Occipital lobe (tissue), 2 donors: ENCODE results near the gene KLHL29. TPM values are rescaled to one million over a fixed set of nuclear protein-coding genes. Genes with fewer than 3 reads are reported as not detected.

ENCODE experiments used
- DNase-seq: peaks from one replicate; lab custom pipeline; 2025; lab: John Stamatoyannopoulos, UW
- total RNA-seq: library from RNA; depleted of rRNA; stranded (reverse); fragments of >200 nt; gene quantifications from one replicate; pipeline ENCODE4 v1.2.3, GENCODE V29; 2014

The KLHL29 gene
- total RNA-seq, 1 donor from 2014 or later = 8.4 TPM

- no peak for DNase-seq
These were observed 144.7 kb downstream of the KLHL29 start for GRCh38 chr2:23529659-23530058.

DNA sequence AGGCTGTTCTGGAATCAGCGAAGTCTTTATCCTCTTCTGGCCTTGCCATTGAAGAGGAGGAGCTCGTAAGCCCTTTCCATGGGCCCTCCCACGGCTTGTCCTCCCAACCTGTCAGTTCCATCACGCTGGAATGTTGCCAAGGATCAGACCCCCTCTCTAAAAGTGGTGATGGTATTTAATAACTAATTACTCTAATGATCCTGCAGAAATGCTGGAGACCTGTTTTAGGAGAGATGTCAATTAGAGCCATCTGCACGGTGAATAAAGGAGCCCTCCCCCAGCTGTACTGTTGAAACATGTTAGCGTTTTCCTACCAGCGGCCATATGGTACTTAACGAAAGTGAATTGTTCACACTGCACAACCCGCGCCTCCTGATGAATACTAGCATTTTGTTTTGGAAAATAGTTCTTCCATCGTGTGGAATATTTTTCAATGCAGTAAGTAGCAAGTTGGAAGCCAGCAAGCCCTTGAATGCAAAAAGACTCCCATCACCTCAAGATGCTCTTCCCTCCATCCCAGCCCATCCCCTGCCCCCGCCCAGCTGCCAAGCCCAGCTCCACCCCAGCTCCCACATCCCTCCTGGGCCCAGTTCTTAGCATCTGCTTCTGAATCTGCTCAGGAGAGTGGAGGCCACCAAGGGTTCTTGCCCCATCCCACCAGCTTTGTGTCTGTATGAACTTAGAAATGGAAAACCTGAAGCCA is 145.4 kb downstream of the KLHL29 start:
- DNase-seq = no peak

DNA sequence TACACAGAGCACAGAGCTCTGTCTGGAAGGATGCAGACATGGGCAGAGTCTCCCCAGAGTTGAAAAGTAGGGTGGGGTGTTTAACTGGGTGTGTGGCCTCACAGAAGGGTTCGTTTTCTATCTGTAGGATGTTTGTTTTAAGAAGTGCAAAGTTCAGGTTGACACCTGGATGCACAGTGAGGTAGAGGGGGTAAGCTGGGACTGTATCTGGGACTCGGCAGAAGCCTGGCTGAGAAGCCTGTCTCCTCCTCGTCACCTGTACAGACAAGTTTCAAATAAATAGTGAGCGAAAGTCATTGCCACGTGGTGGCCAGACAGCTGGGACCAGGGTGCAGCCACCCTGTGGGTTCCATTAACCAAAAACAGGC is 145.9 kb downstream of the KLHL29 start:
- DNase-seq = no peak

DNA sequence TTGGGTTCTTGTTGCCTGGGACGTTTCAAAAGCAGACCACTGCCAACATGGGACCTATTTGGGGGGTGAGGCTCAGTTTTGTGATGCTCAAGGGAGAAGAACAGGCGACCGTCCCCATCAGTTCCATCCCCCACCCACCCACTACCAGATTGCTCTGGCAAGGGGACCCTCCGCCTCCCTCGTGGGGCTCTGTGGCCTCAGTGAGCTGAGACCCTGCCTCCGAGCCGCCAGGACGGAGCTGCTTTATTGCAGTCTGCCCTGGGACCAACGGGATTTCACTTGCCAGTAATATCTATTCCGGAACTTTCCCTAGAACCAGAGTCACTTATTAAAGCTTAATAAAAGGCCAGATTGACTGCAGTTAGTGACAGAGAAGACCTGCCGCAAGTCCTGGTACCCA is 146.3 kb downstream of the KLHL29 start:
- no peak for DNase-seq

GRCh38 chr2:23531881-23532280 is 146.9 kb downstream of the KLHL29 start:
- no peak for DNase-seq

- no peak for DNase-seq
These were observed 147.7 kb downstream of the KLHL29 start for GRCh38 chr2:23532391-23533337.

- DNase-seq = no peak
These were observed 148.3 kb downstream of the KLHL29 start for GRCh38 chr2:23533338-23533695.

- no peak for DNase-seq
These were observed 149.8 kb downstream of the KLHL29 start for GRCh38 chr2:23534771-23535170.

DNA sequence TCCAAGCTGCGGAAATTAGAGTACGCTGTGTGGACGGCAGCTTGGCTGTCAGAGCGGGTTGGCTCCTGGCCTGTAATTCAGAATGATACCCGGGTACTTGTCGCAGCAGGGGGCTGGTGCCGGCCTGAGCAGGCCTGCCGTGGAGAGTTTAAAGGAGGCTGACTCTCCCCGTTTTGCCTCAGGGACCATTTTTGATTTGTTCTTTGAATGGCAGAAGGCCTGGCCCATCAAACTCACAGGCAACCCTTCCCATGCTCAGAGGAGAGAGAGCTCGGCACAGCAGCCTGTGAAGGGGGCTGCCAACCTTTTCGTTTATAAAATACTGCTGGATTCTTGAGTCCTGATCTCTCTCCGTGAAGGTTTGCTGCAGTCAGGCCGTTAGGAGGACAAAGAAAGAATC is 151.3 kb downstream of the KLHL29 start:
- DNase-seq = no peak

GRCh38 chr2:23537991-23538390 is 153.0 kb downstream of the KLHL29 start:
- no peak for DNase-seq

- DNase-seq = no peak
These were observed 153.6 kb downstream of the KLHL29 start for GRCh38 chr2:23538566-23538965.

GRCh38 chr2:23540804-23541360 is 155.9 kb downstream of the KLHL29 start:
- no peak for DNase-seq

DNA sequence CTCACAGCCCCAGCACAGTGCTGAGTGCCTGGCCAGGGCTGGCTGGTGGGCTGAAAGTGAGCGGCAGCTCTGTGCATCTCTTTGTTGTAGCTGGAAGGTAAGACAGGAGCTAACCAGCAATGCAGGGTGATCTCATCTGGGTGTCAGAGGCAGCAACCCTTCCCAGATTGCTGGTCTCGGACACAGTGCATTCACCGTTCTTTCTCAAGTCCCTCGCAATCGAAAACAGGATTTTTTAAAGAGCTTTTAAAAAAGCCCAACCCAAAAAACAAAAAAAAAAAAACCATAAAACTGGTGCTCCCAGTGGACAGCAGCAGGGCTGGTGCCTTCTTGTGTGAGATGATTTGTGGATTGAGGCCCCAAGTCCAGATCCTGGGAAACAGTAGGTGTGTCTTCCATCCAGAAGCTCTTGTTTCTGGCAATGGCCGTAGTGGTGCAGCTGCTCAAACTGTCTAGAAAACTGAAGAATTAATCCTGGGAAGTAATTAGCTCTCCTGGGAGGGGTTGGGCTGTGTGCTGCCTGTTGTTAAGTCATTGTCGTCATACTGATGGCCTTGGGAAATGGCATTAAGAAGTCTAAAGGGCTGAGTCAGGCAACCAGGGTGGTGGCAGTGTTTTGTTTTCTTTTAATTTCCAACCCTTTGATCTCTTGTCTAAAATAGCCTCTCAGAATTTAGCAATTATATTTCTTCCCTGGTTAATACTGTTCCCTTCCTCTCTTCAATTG is 156.7 kb downstream of the KLHL29 start:
- no peak for DNase-seq

DNA sequence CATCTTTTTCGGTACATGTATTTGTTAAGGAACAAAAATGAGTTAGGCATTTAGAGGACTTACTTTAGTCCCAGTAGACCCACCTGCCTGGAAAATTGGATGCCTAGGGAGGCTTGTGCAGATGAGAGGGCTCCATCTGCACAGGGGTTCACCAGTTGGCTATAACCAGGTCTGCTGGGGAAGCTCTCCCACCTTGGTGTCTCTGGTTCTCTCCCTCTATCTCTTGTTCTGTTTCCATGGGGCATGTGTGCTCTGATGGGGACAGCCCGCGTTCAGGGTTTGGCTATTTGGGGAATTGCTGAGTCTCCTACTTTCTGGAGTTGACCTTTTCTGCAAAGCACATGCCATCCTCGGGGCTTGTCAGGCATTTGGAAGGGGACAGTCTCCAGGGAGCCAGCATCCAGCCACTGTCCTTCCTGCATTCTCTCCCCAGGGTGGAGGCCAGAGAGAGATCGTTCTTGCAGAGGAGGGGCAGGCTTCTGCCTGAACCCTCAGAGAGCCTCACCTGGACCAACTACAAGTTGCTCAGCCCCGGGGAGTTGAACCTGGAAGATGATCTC is 157.3 kb downstream of the KLHL29 start:
- DNase-seq = no peak

DNA sequence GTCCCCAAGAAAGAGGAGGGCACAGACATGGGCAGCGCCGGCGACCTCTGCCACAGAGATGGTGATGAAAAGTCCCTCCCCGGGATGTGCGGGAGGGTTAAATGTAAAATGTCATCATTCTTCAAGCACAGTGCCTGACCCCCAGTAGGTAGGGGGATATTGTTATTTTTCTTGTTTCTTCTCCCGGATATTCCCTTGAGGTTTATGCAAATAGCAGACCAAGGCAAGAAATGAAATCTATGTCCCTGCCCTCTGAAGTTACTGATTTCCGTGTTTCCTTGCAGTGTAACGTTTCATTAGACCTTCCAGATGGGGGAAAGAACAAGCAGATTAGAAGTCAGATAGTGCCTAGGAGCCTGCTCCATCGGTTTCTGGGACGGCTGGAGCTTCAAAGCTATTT is 158.3 kb downstream of the KLHL29 start:
- DNase-seq = no peak

DNA sequence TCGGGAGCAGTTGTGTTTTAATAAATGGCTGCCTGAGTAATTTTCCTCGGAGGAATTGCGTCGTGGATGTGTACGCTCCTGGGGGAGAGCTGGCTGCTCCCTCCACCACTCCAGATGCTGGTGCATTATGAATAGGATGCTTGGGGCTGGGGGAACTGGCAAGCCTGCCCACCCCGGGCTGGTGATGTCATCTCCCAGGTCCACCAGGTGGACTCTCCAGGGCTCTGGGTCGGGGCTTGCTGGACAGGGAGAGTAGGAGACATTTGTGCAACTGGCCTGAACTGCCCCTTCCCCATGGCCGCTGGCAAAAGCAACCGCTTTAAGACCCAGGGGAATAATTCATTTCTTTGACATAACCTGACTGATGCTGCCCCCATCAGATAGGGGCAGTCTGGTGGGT is 158.7 kb downstream of the KLHL29 start:
- DNase-seq = no peak

- no peak for DNase-seq
These were observed 159.8 kb downstream of the KLHL29 start for GRCh38 chr2:23544589-23545295.

DNA sequence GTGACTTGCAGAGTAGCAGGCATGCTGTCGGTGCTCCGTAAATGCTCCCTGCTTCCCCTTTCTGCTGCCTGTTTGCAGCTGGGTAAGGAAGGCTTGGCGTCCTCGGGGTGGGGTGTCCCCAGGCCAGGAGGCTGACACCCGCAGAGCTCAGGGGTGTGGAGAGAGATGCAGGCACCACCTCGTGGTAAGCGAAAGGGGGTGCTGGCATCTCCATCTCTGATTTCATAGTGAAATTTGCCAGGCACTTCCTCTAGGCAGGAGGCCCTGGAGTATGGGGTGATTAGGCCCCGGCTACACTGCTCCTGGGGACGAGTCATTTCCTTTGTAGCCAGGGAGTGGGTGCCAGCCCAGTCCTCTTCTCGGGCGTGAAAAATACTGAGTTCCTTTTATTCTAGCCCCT is 160.4 kb downstream of the KLHL29 start:
- no peak for DNase-seq

DNA sequence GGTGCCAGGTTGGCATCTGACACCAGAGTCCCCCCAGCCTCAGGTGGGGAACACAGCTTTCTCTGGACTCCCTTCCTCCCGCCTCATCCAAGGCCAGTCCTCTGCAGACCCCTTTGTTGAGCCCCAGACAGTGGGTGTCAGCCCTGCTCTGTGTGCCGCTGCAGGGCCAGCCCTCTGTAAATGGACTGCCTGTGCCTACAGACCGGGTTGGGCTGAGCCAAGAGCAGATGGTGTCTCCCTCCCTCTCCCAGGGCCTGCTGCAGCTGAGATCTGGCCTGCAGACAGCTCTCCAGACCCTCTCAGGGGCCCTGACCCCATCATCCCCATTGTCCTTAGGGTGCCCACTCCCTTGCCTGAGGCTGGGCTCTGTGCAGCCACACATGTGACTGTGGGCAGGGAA is 160.8 kb downstream of the KLHL29 start:
- DNase-seq = no peak

DNA sequence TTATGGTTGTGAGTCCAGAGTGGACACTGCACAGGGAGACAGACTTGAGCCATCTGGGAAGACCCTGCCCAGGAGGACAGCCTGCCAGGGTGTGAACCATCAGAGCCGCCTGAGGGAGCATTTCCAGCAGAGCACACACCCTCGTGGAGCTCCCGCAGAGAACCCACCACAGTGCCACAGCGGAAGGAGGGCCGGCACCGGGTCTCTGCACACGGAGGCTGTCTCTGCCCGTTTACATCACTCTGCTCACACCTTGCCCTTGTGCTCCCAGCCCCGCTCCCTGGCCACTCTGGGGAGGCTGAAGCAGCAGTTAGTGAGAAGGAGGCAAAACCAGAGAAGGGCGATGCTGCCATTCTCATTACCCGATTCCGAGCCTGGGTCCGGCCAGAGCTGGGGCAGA is 161.9 kb downstream of the KLHL29 start:
- DNase-seq = no peak

DNA sequence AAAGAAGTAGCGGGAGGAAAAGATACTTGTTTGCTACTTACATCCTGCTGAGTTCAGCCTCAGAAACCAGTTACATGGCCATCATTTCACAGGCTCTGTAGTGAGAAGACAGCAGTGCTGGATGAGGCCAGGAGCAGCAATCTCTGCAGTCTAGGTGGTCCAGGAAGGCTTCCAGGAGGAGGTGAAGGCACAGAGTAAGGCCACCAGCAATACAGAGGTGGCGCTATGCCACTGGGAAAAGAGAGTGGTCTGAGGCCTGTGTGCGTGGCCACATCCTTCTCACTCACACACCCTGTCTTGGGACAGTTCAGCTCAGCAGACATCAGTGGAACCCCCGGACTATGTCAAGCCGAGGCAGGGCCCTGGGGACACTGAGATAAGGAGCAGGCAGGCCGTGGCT is 162.7 kb downstream of the KLHL29 start:
- DNase-seq = no peak
